Thyroid gland (tissue), 4 donors: ENCODE results near the gene TMCO1.

Experiments used
- CTCF ChIP-seq, 6 experiments: fragments of 200-600 bp in 3 of 6; fragments of 450-650 bp in 3 of 6; sonication (generic) in 3 of 6; IDR thresholded peaks; one replicate each; pipeline ENCODE4 v1.5.1; 2016 to 2019; ENCODE audit warnings: antibody characterized with exemption in 6 of 6, mild to moderate bottlenecking in 2 of 6, inconsistent platforms in 1 of 6, moderate library complexity in 1 of 6
- POLR2A ChIP-seq, 2 donors: fragments of 450-650 bp; IDR thresholded peaks; one replicate each; pipeline ENCODE4 v1.6.1; 2017; ENCODE audit warnings: antibody characterized with exemption in 2 of 2, mild to moderate bottlenecking in 2 of 2, moderate library complexity in 1 of 2

GRCh38 chr1:165726841-165727240, 41.8 kb downstream of the TMCO1 start:
- TF ChIP-seq CTCF (IDR thresholded peaks at IDR 0.05) (no peak), POLR2A (IDR thresholded peaks at IDR 0.05) (no peak)
